ENCODE results near the gene PRKRA. TPM values are rescaled to one million over a fixed set of nuclear protein-coding genes. Genes with fewer than 3 reads are reported as not detected.

The PRKRA gene
- total RNA-seq, 4 donors from 2014 or later: 35.6 to 317 (median 56.9) TPM

- TF ChIP-seq POLR2A (IDR thresholded peaks at IDR 0.05) (peak; percentile 87), CTCF (IDR thresholded peaks at IDR 0.05) (no peak), POLR2AphosphoS5 (IDR thresholded peaks at IDR 0.05) (peak; percentile 84 to 91 (median 88))
- Histone ChIP-seq H3K27me3 (no peaks in the 10 kb centered on the region), H3K27ac (peak within 1 kb of the TSS; percentile 94 to 98 (median 97)), H3K4me3 (peak within 1 kb of the TSS; percentile 77 to 94 (median 82)), H3K4me1 (peaks cover 18 to 62% (median 42%) of the 10 kb centered on the region in 4 donors), H3K9me3 (no peaks in the 10 kb centered on the region), H3K36me3 (no peaks in the 10 kb centered on the region)
- intact Hi-C loops (cut with DNase I; ENCODE audit: low total_unique reads) (loop anchor here (10.0 kb wide), 1 partner anchor 344 kb away; no protein-coding TSS in a partner anchor), in situ Hi-C loops (cut with MboI; ENCODE audit: low pct_ligation_motif_present in 1 of 4, low pct_unique_long_range_greater_than_20kb in 1 of 4, low sequenced_read_pairs in 3 of 4) (no loop called here)
- peak; percentile 95 for DNase-seq
- WGBS, 2 donors (ENCODE audit: low coverage in 1 of 2): 1% methylated on average over 44 of the region's 92 CpGs; no CpG with 5 or more reads in 1 of the 2 donors
Measured at GRCh38 chr2:178480227-178481181, 29.5 kb upstream of the PRKRA start, which contains the start of gene PLEKHA3. Gene PLEKHA3, plus strand, starts transcription at chr2:178480457. Its CDS starts 413 bp downstream, at chr2:178480870.

- in situ Hi-C loops (cut with MboI; ENCODE audit: low pct_ligation_motif_present in 1 of 4, low pct_unique_long_range_greater_than_20kb in 1 of 4, low sequenced_read_pairs in 3 of 4): no loop called here
- 27 to 36% methylated on average over 9 to 19 of the region's 19 CpGs for WGBS, 2 donors (ENCODE audit: low coverage in 1 of 2)
Measured at GRCh38 chr2:178479758-178480226, 28.8 kb upstream of the PRKRA start.

DNA sequence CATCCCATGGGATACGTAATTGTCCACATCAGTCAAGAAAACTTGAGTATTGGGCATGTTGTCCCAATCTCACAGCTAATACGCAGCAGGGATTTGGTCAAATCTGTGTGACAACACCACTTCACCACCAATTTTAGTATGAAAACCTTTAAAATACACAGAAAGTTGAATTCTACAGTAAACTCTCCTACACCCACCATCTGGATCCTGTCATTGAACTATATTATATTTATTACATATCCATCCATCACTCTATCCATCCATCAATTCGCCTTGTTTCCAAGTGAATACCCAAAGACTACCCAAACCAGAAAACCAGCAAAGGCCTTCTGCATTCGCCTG is 28.3 kb upstream of the PRKRA start:
- Histone ChIP-seq H3K4me1 (peaks cover 18 to 52% (median 35%) of the 10 kb centered on the region in 4 donors), H3K9me3 (no peaks in the 10 kb centered on the region), H3K27ac (peak overlapping the region; percentile 94 to 98 (median 97)), H3K27me3 (no peaks in the 10 kb centered on the region), H3K36me3 (no peaks in the 10 kb centered on the region), H3K4me3 (peak overlapping the region in 3 of 4 donors; percentile 54 to 77 (median 61))
- DNase-seq: no peak
- intact Hi-C loops (cut with DNase I; ENCODE audit: low total_unique reads) (loop anchor here (2.0 kb wide), 1 partner anchor 28 kb away; the partner anchor contains the start of genes PJVK and PRKRA), in situ Hi-C loops (cut with MboI; ENCODE audit: low pct_ligation_motif_present in 1 of 4, low pct_unique_long_range_greater_than_20kb in 1 of 4, low sequenced_read_pairs in 3 of 4) (no loop called here)
- WGBS, 2 donors (ENCODE audit: low coverage in 1 of 2): 50 to 53% methylated on average over 4 of the region's 4 CpGs
- peak in 2 of 5 experiments; percentile 2 to 25 for TF ChIP-seq CTCF (IDR thresholded peaks at IDR 0.05)
- no peak for TF ChIP-seq POLR2AphosphoS5 (IDR thresholded peaks at IDR 0.05)

More at GRCh38 chr2:178479758-178480226, 28.8 kb upstream of the PRKRA start:
- DNase-seq: no peak
- Histone ChIP-seq H3K36me3 (no peaks in the 10 kb centered on the region), H3K9me3 (no peaks in the 10 kb centered on the region), H3K4me1 (peaks cover 18 to 55% (median 39%) of the 10 kb centered on the region in 4 donors), H3K4me3 (peak overlapping the region in 3 of 4 donors; percentile 77 to 94 (median 82)), H3K27me3 (no peaks in the 10 kb centered on the region), H3K27ac (peak overlapping the region; percentile 94 to 98 (median 97))
- intact Hi-C loops (cut with DNase I; ENCODE audit: low total_unique reads): loop anchor here (2.0 to 10.0 kb wide), 2 partner anchors 29 to 345 kb away; partner anchors contain the start of genes PJVK and PRKRA
- TF ChIP-seq POLR2AphosphoS5 (IDR thresholded peaks at IDR 0.05) (no peak), EP300 (IDR thresholded peaks at IDR 0.05; ENCODE audit: low read depth) (no peak), CTCF (IDR thresholded peaks at IDR 0.05) (no peak), POLR2A (IDR thresholded peaks at IDR 0.05) (no peak)
